ENCODE measurements around the gene NCOA5. TPM values are rescaled to one million over a fixed set of nuclear protein-coding genes. Genes with fewer than 3 reads are reported as not detected.

The NCOA5 gene
- total and polyA plus RNA-seq, 9 of the 15 experiments (the other 6 are each of a cell fraction or from before 2014, with no cell fraction given): 3.9 to 22.8 (median 13.8) TPM

DNA sequence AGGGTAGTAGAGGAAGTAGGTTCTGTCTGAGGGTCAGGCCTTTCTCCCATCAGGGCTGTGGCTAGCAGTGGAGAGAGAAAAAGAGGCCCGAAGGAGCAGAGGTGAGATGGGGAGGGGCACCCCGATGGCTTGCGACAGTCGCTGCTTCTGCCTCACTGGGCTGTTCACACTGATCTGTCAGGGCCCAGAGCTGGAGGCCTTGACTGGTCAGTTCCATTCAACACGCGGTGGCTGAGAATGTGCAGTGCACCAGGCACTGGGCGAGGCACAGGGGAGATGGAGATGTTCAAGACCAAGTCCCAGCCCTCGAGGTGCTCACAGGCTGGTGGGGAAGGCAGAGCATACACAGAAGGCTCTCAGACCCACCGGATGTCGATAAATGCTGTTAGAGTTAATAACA is 39.3 kb downstream of the NCOA5 start:
- whole genome bisulfite sequencing (ENCODE audit: insufficient coverage, low coverage, missing lambda C conversion rate): 5% methylated on average over 10 of the region's 10 CpGs
- no peaks in the 10 kb centered on the region for H3K9me3 ChIP-seq (replicated peaks; ENCODE audit: control insufficient read depth, insufficient read depth, low read depth, low read length)
- ChIA-PET CTCF (ENCODE audit: low intra/inter-chr PET ratio) (no interaction called here), POLR2A (no interaction called here)
- no peak overlapping the region for H3K4me2 ChIP-seq (ENCODE audit: insufficient read depth, low read length)
- ATAC-seq (peak; percentile 45), FAIRE-seq (no peak), DNase-seq (ENCODE audit: extremely low read depth in 1 of 4, low spot score in 3 of 4) (no peak)
- no peak overlapping the region for H3K27ac ChIP-seq (ENCODE audit: extremely low read depth, low read depth, low read length)
- no peaks in the 10 kb centered on the region for H3K79me2 ChIP-seq (ENCODE audit: control insufficient read depth, insufficient read depth, low read length)
- H2AFZ ChIP-seq (ENCODE audit: low read depth, low read length): no peak overlapping the region
- in situ Hi-C loops (cut with MboI) (no loop called here), intact Hi-C loops (cut with micrococcal nuclease) (no loop called here)
- H3K36me3 ChIP-seq (ENCODE audit: control insufficient read depth, insufficient read depth, low read length): no peaks in the 10 kb centered on the region
- H3K4me3 ChIP-seq: no peak overlapping the region
- H3K9ac ChIP-seq (ENCODE audit: insufficient read depth in 1 of 2, low read depth in 2 of 2, low read length in 2 of 2): 0 out of 4 replicates have a peak overlapping the region, but pooled peaks of 1 of the 2 experiments have one; percentile 8
- no TSS peak for BruUV-seq (replicated peaks)
- peaks cover 0 to 8% of the 10 kb centered on the region in 2 experiments; a peak in 3 of 5 replicates for H3K4me1 ChIP-seq (replicated peaks in 1 of 2; ENCODE audit: control insufficient read depth in 2 of 2, insufficient read depth in 2 of 2, low read length in 2 of 2)
- TF ChIP-seq ZNF212 (CRISPR knock-in tag; IDR thresholded peaks at IDR 0.05): no peak
- no peak for TF ChIP-seq SPI1 (IDR thresholded peaks at IDR 0.05; ENCODE audit: borderline replicate concordance, low read depth, low read length)
- TF ChIP-seq STAT6 (CRISPR knock-in tag; IDR thresholded peaks at IDR 0.05): no peak
- TF ChIP-seq ZNF511 (CRISPR knock-in tag; IDR thresholded peaks at IDR 0.05): no peak
- no peak for TF ChIP-seq ETS2 (tag; IDR thresholded peaks at IDR 0.05; ENCODE audit: borderline replicate concordance, poor library complexity, severe bottlenecking)
- TF ChIP-seq TEAD1 (CRISPR knock-in tag; IDR thresholded peaks at IDR 0.05): no peak
- TF ChIP-seq ZKSCAN1 (IDR thresholded peaks at IDR 0.05; ENCODE audit: low read depth, low read length): no peak
- TF ChIP-seq, protein P1, sequence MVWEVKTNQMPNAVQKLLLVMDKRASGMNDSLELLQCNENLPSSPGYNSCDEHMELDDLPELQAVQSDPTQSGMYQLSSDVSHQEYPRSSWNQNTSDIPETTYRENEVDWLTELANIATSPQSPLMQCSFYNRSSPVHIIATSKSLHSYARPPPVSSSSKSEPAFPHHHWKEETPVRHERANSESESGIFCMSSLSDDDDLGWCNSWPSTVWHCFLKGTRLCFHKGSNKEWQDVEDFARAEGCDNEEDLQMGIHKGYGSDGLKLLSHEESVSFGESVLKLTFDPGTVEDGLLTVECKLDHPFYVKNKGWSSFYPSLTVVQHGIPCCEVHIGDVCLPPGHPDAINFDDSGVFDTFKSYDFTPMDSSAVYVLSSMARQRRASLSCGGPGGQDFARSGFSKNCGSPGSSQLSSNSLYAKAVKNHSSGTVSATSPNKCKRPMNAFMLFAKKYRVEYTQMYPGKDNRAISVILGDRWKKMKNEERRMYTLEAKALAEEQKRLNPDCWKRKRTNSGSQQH (CRISPR knock-in tag; IDR thresholded peaks at IDR 0.05): no peak
- no peak for TF ChIP-seq L3MBTL2 (IDR thresholded peaks at IDR 0.05)
- H3K9me1 ChIP-seq (ENCODE audit: control insufficient read depth, insufficient read depth, low read length): no peaks in the 10 kb centered on the region
- H4K20me1 ChIP-seq (replicated peaks; ENCODE audit: control insufficient read depth, insufficient read depth, low read length): peaks cover 8% of the 10 kb centered on the region
- peaks cover 0 to 26% of the 10 kb centered on the region in 2 experiments; a peak in 2 of 5 replicates for H3K27me3 ChIP-seq (ENCODE audit: control insufficient read depth in 2 of 2, insufficient read depth in 2 of 2, low read length in 2 of 2)
